Endothelial cell of umbilical vein (primary cell): Measurements from ENCODE around the gene KLRC2. TPM values are rescaled to one million over a fixed set of nuclear protein-coding genes. Genes with fewer than 3 reads are reported as not detected.

ENCODE experiments used
- BruUV-seq: library from RNA; stranded (reverse); fragments of 400-500 nt; replicated peaks from 2 replicates; lab custom pipeline; 2021; lab: Mats Ljungman, UMichigan
- CTCF ChIA-PET: fragments of 300-600, 350-600 bp; sonication (Branson Sonifier 250); formaldehyde crosslinking; loops from one replicate; lab custom pipeline; 2021; ENCODE audit warnings: antibody characterized with exemption, inconsistent platforms; lab: Charles Lee
- POLR2A ChIA-PET: fragments of 300-600, 350-600 bp; sonication (Branson Sonifier 250); formaldehyde crosslinking; loops from one replicate; lab custom pipeline; 2021; ENCODE audit warnings: antibody characterized with exemption, inconsistent platforms; lab: Charles Lee
- DNase-seq: peaks from one replicate; pipeline ENCODE4 v3.0.0-alpha.2; 2011; ENCODE audit warnings: low read depth, low spot score
- FAIRE-seq: peaks from 2 replicates; lab custom pipeline; 2011; peaks lifted over from hg19 to GRCh38; lab: Jason Lieb, UNC
- H2AFZ ChIP-seq: 2 replicates; pipeline ENCODE4 v1.6.0; 2012; ENCODE audit warnings: low read depth, low read length, control low read depth, inconsistent platforms
- H3K27ac ChIP-seq: 2 replicates; pipeline ENCODE4 v1.5.1; 2011; ENCODE audit warnings: low read depth, mild to moderate bottlenecking, control low read depth, low read length, moderate library complexity; ENCODE audit not compliant: insufficient read depth
- H3K27me3 ChIP-seq, 2 experiments: 2 replicates each; pipeline versions ENCODE4 v1.6.0 to v1.6.1; 2011; ENCODE audit warnings: low read length in 2 of 2, mixed read lengths in 1 of 2; ENCODE audit not compliant: control insufficient read depth in 2 of 2, insufficient read depth in 2 of 2
- H3K36me3 ChIP-seq, 2 experiments: 2 replicates in 1 of 2; 3 replicates in 1 of 2; pipeline ENCODE4 v1.5.1; 2011; ENCODE audit warnings: low read length in 2 of 2, mild to moderate bottlenecking in 1 of 2, moderate library complexity in 1 of 2; ENCODE audit not compliant: control insufficient read depth in 2 of 2, insufficient read depth in 2 of 2; ENCODE audit errors: extremely low read depth in 1 of 2
- H3K4me1 ChIP-seq: 3 replicates; pipeline ENCODE4 v1.5.1; 2011; ENCODE audit warnings: mild to moderate bottlenecking, low read length; ENCODE audit not compliant: control insufficient read depth, insufficient read depth; ENCODE audit errors: extremely low read depth
- H3K4me2 ChIP-seq: 2 replicates; pipeline ENCODE4 v1.6.1; 2011; ENCODE audit warnings: low read length, control low read depth, mixed read lengths; ENCODE audit not compliant: insufficient read depth
- H3K4me3 ChIP-seq, 3 experiments: fragments of 200-600 bp in 1 of 3; sonication (generic), shearing (Covaris generic) in 1 of 3; replicated peaks in 1 of 3; 2 replicates each; pipeline ENCODE4 v1.5.1; 2011 to 2016; ENCODE audit warnings: control low read depth in 3 of 3, low read length in 3 of 3, mild to moderate bottlenecking in 2 of 3, inconsistent platforms in 1 of 3, low read depth in 1 of 3, moderate library complexity in 1 of 3; ENCODE audit not compliant: insufficient read depth in 1 of 3
- H3K79me2 ChIP-seq: 2 replicates; pipeline ENCODE4 v1.6.0; 2012; ENCODE audit warnings: low read length, inconsistent platforms; ENCODE audit not compliant: control insufficient read depth, insufficient read depth
- H3K9ac ChIP-seq: replicated peaks from 2 replicates; pipeline ENCODE3; 2011; ENCODE audit warnings: low read length, control low read depth; ENCODE audit not compliant: insufficient read depth; ENCODE audit errors: extremely low read depth
- H3K9me1 ChIP-seq: replicated peaks from 3 replicates; pipeline ENCODE4 v1.6.0; 2011; ENCODE audit warnings: mild to moderate bottlenecking, low read length; ENCODE audit not compliant: control insufficient read depth, insufficient read depth; ENCODE audit errors: extremely low read depth
- H3K9me3 ChIP-seq: replicated peaks from 2 replicates; pipeline ENCODE4 v1.5.1; 2012; ENCODE audit warnings: low read length, inconsistent platforms; ENCODE audit not compliant: control insufficient read depth, insufficient read depth
- H4K20me1 ChIP-seq: replicated peaks from 2 replicates; pipeline ENCODE3; 2011; ENCODE audit warnings: mild to moderate bottlenecking, low read length; ENCODE audit not compliant: control insufficient read depth, insufficient read depth; ENCODE audit errors: extremely low read depth
- EZH2 ChIP-seq: IDR thresholded peaks from 2 replicates; pipeline ENCODE4 v1.6.1; 2012; ENCODE audit warnings: borderline replicate concordance, low read depth, mild to moderate bottlenecking, moderate library complexity, low read length, inconsistent platforms; ENCODE audit not compliant: severe bottlenecking
- FOS ChIP-seq: IDR thresholded peaks from 2 replicates; pipeline ENCODE4 v1.6.1; 2011; ENCODE audit warnings: mild to moderate bottlenecking, low read length, moderate library complexity, borderline replicate concordance; ENCODE audit not compliant: insufficient read depth
- GATA2 ChIP-seq: IDR thresholded peaks from 2 replicates; pipeline ENCODE4 v1.7.0; 2011; ENCODE audit warnings: low read depth, mild to moderate bottlenecking, moderate library complexity, mixed read lengths, low read length; ENCODE audit not compliant: insufficient read length, insufficient read depth
- POLR2A ChIP-seq: IDR thresholded peaks from 2 replicates; pipeline ENCODE4 v1.6.1; 2012; ENCODE audit warnings: low read depth, mild to moderate bottlenecking, control low read depth, low read length
- dilution Hi-C: fragments of 300-500 bp; cut with MboI; formaldehyde crosslinking; loops from one replicate; pipeline ENCODE4 v1.15.0; 2019; ENCODE audit warnings: low sequenced_read_pairs; ENCODE audit not compliant: extremely low pct_ligation_motif_present
- intact Hi-C: fragments of 100-400 bp; cut with micrococcal nuclease; formaldehyde crosslinking; loops from one replicate; pipeline ENCODE4 v1.10.0; 2022
- polyA plus RNA-seq, 4 experiments: library from polyadenylated mRNA; depleted of rRNA in 3 of 4; stranded (reverse) in 3 of 4; unstranded in 1 of 4; fragments of >200 nt; gene quantifications; 2 replicates each; pipeline versions ENCODE4 v1.2.1 to v1.2.3, GENCODE V29; 2011 to 2012; ENCODE audit warnings: missing spikeins in 1 of 4
- total RNA-seq: library from RNA; stranded (reverse); gene quantifications from 2 replicates; pipeline ENCODE4 v1.2.3, GENCODE V29; 2021
- TF ChIP-seq, protein P1 (sequence below), 2 donors: IDR thresholded peaks; 1 replicate in 1 of 2; 2 replicates in 1 of 2; pipeline ENCODE4 v1.5.1; 2011; ENCODE audit warnings: low read length in 2 of 2, mild to moderate bottlenecking in 2 of 2, moderate library complexity in 2 of 2, control low read depth in 1 of 2, inconsistent platforms in 1 of 2, low read depth in 1 of 2; ENCODE audit not compliant: insufficient read depth in 1 of 2; ENCODE audit errors: extremely low read depth in 1 of 2
- TF ChIP-seq, protein P2 (sequence below): IDR thresholded peaks from 2 replicates; pipeline ENCODE4 v1.6.1; 2011; ENCODE audit not compliant: insufficient read depth, insufficient read length

The KLRC2 gene
- total and polyA plus RNA-seq, 2 donors (not counting 3 experiments of a cell fraction or from before 2014, with no cell fraction given), result not detected

DNA sequence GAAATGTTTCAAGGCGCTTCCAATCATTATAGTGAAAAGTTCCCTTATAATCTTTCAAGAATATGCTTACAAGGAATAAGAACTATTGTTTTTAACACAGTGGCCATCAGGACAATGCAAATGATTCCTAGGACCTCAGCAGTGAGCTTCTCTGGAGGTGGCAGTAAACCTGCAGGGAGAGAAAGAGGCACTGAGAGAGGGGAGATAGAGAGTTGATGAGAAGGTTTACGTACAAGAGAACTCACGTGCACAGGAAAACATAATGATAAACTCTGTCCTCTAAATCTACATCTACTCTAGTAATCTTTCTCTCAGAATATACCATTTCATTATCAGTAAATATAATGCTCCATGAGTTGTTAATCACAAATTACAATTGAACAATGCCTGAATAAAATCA, 27.0 kb downstream of the KLRC2 start:
- Histone ChIP-seq H3K9me3 (no peaks in the 10 kb centered on the region), H3K36me3 (no peaks in the 10 kb centered on the region), H3K27me3 (no peaks in the 10 kb centered on the region), H3K27ac (no peak overlapping the region), H4K20me1 (no peaks in the 10 kb centered on the region), H3K4me1 (no peaks in the 10 kb centered on the region), H3K9me1 (no peaks in the 10 kb centered on the region), H3K4me2 (no peak overlapping the region), H3K4me3 (no peak overlapping the region), H2AFZ (no peak overlapping the region), H3K79me2 (no peaks in the 10 kb centered on the region), H3K9ac (no peak overlapping the region)
- no peak for FAIRE-seq
- CTCF ChIA-PET, result no interaction called here
- no peak for DNase-seq
- no TSS peak for BruUV-seq
- POLR2A ChIA-PET, result no interaction called here
- intact Hi-C loops (no loop called here), dilution Hi-C loops (no loop called here)
- TF ChIP-seq, protein P1, sequence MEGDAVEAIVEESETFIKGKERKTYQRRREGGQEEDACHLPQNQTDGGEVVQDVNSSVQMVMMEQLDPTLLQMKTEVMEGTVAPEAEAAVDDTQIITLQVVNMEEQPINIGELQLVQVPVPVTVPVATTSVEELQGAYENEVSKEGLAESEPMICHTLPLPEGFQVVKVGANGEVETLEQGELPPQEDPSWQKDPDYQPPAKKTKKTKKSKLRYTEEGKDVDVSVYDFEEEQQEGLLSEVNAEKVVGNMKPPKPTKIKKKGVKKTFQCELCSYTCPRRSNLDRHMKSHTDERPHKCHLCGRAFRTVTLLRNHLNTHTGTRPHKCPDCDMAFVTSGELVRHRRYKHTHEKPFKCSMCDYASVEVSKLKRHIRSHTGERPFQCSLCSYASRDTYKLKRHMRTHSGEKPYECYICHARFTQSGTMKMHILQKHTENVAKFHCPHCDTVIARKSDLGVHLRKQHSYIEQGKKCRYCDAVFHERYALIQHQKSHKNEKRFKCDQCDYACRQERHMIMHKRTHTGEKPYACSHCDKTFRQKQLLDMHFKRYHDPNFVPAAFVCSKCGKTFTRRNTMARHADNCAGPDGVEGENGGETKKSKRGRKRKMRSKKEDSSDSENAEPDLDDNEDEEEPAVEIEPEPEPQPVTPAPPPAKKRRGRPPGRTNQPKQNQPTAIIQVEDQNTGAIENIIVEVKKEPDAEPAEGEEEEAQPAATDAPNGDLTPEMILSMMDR (IDR thresholded peaks at IDR 0.05; ENCODE audit: extremely low read depth in 1 of 2, insufficient read depth in 1 of 2, low read depth in 1 of 2, low read length in 2 of 2), result no peak
- TF ChIP-seq EZH2 (no peak), POLR2A (no peak), GATA2 (no peak)

DNA sequence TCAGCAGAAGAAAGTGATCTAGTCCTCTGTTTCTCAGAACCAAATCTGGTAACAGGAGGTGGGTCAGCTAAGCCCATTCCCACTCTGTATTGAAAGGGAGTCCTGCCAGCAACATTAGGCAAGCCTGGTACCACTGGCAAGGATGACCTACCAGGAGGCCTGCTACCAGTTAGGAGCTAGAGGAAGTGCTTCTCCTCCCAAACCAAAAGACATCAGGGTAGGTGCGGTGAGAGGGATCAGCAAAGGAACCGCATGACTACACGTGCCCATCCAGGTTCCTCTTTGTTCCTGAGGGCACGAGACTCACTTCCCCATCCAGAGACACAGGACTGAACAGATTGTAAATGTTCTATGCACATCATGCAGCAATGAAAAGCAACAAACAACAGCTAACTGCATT, 29.1 kb downstream of the KLRC2 start:
- FAIRE-seq (no peak), DNase-seq (no peak)
- Histone ChIP-seq H4K20me1 (no peaks in the 10 kb centered on the region), H3K36me3 (no peaks in the 10 kb centered on the region), H3K27me3 (no peaks in the 10 kb centered on the region), H3K4me1 (no peaks in the 10 kb centered on the region), H3K9me3 (no peaks in the 10 kb centered on the region), H3K4me3 (no peak overlapping the region), H3K9me1 (no peaks in the 10 kb centered on the region), H3K79me2 (no peaks in the 10 kb centered on the region), H3K9ac (no peak overlapping the region), H2AFZ (no peak overlapping the region), H3K4me2 (no peak overlapping the region), H3K27ac (no peak overlapping the region)
- BruUV-seq, result no TSS peak
- POLR2A ChIA-PET, result no interaction called here
- dilution Hi-C loops (no loop called here), intact Hi-C loops (no loop called here)
- CTCF ChIA-PET, result interaction anchor here (1.3 kb wide), 1 partner anchor 14 kb away, joined by 3 read pairs; no protein-coding TSS in a partner anchor
- TF ChIP-seq, protein P2, sequence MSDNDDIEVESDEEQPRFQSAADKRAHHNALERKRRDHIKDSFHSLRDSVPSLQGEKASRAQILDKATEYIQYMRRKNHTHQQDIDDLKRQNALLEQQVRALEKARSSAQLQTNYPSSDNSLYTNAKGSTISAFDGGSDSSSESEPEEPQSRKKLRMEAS, result no peak
- TF ChIP-seq FOS (no peak), GATA2 (no peak)
